ENCODE results near the gene KRT222.

KRT222 gene

GRCh38 chr17:40614431-40615067, 50.4 kb downstream of the KRT222 start:
- DNase-seq, result no peak

DNA sequence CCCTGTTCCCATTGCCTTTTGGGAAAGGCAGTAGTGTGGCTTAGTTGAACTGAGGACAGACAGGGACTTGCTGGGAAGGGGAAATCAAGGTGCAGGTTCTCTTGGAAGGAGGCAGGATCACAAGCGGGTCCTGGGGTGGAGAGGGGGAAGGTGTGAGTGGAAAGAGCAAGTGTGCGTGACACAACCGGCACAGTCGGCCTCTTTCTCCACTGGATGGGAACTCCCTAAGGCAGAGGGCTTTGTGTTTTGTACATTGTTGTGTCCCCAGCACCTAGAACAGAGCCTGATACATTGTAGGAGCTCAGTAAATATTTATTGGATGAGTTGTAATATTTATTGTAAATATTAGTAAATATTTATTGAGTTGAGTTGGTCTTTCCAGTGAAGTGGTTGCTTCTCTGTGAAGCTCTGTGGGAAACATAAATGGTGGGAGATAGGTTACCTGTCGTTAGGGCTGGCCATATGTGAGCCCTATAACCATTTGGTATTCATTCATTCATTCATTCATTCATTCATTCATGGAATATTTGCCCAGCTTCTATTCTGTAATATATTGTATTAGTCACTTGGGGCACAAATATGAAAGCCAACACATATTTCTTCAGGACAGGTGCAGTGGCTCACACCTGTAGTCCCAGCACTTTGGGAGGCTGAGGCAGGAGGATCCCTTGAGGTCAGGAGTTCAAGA, 51.4 kb downstream of the KRT222 start:
- DNase-seq, result no peak

DNA sequence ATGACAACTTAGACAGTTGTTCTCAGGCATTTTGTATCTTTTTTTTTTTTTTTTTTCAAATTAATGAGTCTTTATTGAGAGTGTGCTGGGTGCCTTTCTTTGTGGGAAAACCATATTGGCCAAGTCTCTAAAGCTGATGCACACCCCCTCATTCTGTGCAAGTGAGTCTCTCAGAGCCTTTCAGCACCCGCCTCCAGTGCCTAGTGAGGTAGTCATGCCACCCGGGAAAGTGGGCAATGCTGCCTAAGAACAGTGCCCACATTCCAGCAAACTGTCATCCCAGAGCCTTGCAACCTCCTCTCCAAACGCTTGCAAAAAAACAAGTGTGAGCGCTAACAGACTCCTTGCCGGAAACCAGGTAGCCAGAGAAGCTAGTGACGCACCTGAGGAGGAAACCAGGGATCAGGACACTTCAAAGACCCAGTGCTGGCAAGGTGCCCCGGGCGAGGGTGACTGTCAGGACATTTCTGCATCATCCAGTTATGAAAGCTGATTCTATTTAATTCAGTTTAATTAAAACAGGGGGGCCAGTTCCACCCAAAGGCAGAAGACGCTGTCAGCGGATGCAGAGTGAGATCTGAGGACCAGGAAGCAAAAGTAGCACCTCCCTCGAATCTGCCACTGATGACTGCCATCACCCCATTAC, 52.3 kb downstream of the KRT222 start:
- peak; percentile 87 for DNase-seq

DNA sequence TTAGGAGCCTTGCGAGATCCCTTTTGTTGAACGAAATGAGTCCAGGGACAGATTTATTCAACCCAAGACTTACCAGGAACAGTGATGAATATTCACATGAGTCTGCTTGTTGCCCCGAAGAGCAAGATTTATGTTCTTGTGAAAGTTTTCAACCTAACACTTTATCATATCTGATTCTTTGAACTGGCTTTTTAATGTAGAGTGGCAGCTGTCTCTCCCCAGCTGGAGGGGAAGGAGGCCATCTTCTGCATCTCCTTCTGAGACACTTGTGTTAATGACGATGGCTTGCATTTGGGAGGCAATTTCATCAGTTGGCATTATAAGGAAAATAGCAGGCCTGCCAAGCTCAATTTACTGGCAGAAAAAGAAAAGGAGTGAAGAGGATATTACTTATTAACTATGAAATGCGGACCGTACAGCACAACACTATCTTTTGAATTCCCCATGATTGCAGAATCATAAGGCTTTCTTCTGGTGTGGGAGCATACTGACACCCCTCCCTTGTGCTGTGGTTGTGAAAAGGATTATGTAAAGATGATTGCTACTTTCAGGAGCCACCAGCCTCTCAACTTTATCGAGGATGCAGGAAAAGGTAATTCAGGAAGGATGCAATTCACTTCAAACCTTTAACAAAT, 53.0 kb downstream of the KRT222 start:
- no peak for DNase-seq

DNA sequence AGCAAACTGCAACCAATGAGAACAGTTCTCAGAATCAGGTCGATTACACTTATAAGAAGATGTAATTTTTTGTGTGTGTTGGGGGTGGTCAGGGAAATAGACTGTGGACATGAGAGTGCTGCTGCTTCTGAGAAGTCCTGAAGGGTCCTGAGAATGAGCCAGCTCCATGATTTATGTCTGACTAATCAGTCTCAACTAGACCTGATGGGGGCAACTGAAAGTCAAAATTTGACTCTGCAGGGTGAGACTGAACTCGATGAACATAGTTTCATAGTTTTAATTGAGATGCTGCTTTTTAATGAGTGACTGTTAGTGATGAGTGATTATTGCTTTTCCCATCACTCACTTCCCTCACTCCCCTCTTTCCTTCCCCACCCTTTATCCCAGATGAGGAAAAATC, 54.6 kb downstream of the KRT222 start:
- no peak for DNase-seq

DNA sequence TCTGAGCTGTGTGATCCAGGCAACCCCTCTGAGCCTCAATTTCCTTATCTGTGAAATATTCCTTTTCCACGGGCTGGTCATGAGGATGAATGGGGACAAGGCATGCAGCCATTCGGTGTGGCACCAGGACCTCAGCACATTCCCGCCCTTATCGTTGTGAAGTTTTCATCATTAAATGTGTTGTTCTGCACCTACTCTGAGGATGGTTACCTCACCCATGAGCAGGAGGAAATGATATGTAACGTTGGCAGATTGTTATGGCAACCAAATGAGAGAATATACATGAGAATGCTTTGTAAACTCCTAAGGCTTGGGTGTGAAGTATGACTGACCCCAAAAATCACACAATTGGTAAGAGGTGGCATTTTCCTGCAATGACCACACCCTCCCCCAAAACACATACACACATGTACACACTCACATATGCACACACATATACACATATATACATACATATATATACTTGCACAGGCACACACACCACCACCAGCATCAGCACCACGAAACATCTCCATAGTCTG, 56.9 kb downstream of the KRT222 start:
- no peak for DNase-seq

GRCh38 chr17:40607641-40608040, 57.3 kb downstream of the KRT222 start:
- peak; percentile 61 for DNase-seq

- DNase-seq, result no peak
Observed at GRCh38 chr17:40606548-40607353, 58.2 kb downstream of the KRT222 start.

DNA sequence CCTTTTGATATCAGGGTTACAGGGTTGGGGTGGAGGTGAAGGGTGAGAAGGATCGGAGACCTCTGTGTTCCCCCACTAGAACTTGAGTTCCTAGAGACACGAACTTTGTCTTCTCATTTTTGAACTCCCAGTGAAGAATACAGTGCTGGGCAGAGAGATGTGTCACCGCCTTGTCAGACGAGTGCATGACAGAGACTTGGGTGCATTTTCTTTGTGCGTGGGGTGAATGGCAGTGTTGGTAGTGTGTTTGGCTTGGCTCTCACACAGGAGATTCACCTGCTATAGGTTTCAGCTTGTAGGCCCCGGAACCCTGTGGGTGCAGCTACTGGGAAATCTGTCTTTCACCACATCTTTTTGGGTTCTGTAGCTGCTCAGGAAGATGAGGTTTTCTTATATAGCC, 59.7 kb downstream of the KRT222 start:
- DNase-seq, result peak; percentile 61

Data from activated CD4-positive, alpha-beta T cell treated with anti-CD3 and anti-CD28 coated beads, Interleukin-2, amount 50 U/mL, for 1 hour (primary cell).